ENCODE data around the gene HCN2. TPM values are rescaled to one million over a fixed set of nuclear protein-coding genes. Genes with fewer than 3 reads are reported as not detected.

HCN2 gene
- total and polyA plus RNA-seq, 9 of the 15 experiments (the other 6 are each of a cell fraction or from before 2014, with no cell fraction given) = 0.29 to 4.2 (median 0.82) TPM; not detected in 2

- no peak for TF ChIP-seq HINFP (tag; conservative IDR thresholded peaks at IDR 0.05; ENCODE audit: low read depth)
- no peak for TF ChIP-seq NFXL1 (CRISPR knock-in tag; IDR thresholded peaks at IDR 0.05)
- no peak for TF ChIP-seq ZNF740 (CRISPR knock-in tag; IDR thresholded peaks at IDR 0.05)
- no peak for TF ChIP-seq ZNF740 (tag; IDR thresholded peaks at IDR 0.05)
- no peak for TF ChIP-seq CHD4 (IDR thresholded peaks at IDR 0.05; ENCODE audit: insufficient read depth, insufficient replicate concordance, low read depth, low read length, poor library complexity, severe bottlenecking)
- TF ChIP-seq KLF6 (CRISPR knock-in tag; IDR thresholded peaks at IDR 0.05; ENCODE audit: borderline replicate concordance) = no peak
- TF ChIP-seq CCNT2 (IDR thresholded peaks at IDR 0.05; ENCODE audit: borderline replicate concordance, extremely low read depth, insufficient read length, low read depth, low read length) = peak; percentile 78
- no peak for TF ChIP-seq PPARD (CRISPR knock-in tag; IDR thresholded peaks at IDR 0.05)
- no peak for TF ChIP-seq IRF2 (CRISPR knock-in tag; IDR thresholded peaks at IDR 0.05)
- TF ChIP-seq ZNF561 (CRISPR knock-in tag; conservative IDR thresholded peaks at IDR 0.05) = no peak
- TF ChIP-seq ZNF395 (CRISPR knock-in tag; IDR thresholded peaks at IDR 0.05) = 0 out of 2 replicates have a peak, but pooled peaks have one; percentile 54
- TF ChIP-seq RBM22 (IDR thresholded peaks at IDR 0.05; ENCODE audit: low read depth, low read length, poor library complexity, severe bottlenecking) = no peak
- TF ChIP-seq SP2 (IDR thresholded peaks at IDR 0.05; ENCODE audit: extremely low read depth, low read depth, low read length, poor library complexity, severe bottlenecking) = no peak
- no peak for TF ChIP-seq ZNF212 (CRISPR knock-in tag; IDR thresholded peaks at IDR 0.05)
- TF ChIP-seq E2F4 (CRISPR knock-in tag; IDR thresholded peaks at IDR 0.05; ENCODE audit: low read depth) = no peak
- TF ChIP-seq IRF9 (tag; IDR thresholded peaks at IDR 0.05) = no peak
- no peak for TF ChIP-seq FIP1L1 (IDR thresholded peaks at IDR 0.05; ENCODE audit: low read depth, low read length, poor library complexity, severe bottlenecking)
- no peak for TF ChIP-seq HLTF (IDR thresholded peaks at IDR 0.05)
- no peak for TF ChIP-seq MTF1 (CRISPR knock-in tag; IDR thresholded peaks at IDR 0.05; ENCODE audit: borderline replicate concordance)
- 0 out of 2 replicates have a peak, but pooled peaks have one; percentile 16 for TF ChIP-seq ZNF121 (CRISPR knock-in tag; conservative IDR thresholded peaks at IDR 0.05)
- TF ChIP-seq NCOA4 (IDR thresholded peaks at IDR 0.05; ENCODE audit: partially characterized antibody) = no peak
Observed at GRCh38 chr19:662962-663681, 73.4 kb downstream of the HCN2 start, which contains the start of gene RNF126 (continued).
